MCF 10A (cell line): ENCODE results near the gene DCTN2. TPM values are rescaled to one million over a fixed set of nuclear protein-coding genes. Genes with fewer than 3 reads are reported as not detected.

Experiments
- BruUV-seq: library from RNA; stranded (reverse); fragments of 400-500 nt; replicated peaks from 2 replicates; lab custom pipeline; 2021; lab: Mats Ljungman, UMichigan
- CTCF ChIA-PET: fragments of 300-600 bp; sonication (Branson Sonifier 250); formaldehyde crosslinking; extraction: SDS; loops from one replicate; lab custom pipeline; 2021; ENCODE audit warnings: antibody characterized with exemption, inconsistent platforms; lab: Yijun Ruan, JAX
- POLR2A ChIA-PET: fragments of 300-600, 350-650 bp; sonication (Branson Sonifier 250); formaldehyde crosslinking; extraction: SDS; loops from one replicate; lab custom pipeline; 2020; ENCODE audit warnings: antibody characterized with exemption, inconsistent platforms; lab: Yijun Ruan, JAX
- DNase-seq: peaks from one replicate; pipeline ENCODE4 v3.0.0-alpha.2; 2018; ENCODE audit not compliant: unreplicated experiment
- H3K27ac Mint-ChIP-seq: one replicate; pipeline ENCODE4 v1.8.0; 2022; ENCODE audit warnings: mild to moderate bottlenecking, low read depth, mixed read lengths; ENCODE audit not compliant: unreplicated experiment
- H3K27me3 Mint-ChIP-seq: one replicate; pipeline ENCODE4 v1.8.0; 2022; ENCODE audit warnings: mixed read lengths; ENCODE audit not compliant: insufficient read depth, unreplicated experiment
- H3K36me3 Mint-ChIP-seq: one replicate; pipeline ENCODE4 v1.8.0; 2022; ENCODE audit warnings: mild to moderate bottlenecking, moderate library complexity, mixed read lengths; ENCODE audit not compliant: insufficient read depth, unreplicated experiment
- H3K4me1 Mint-ChIP-seq: one replicate; pipeline ENCODE4 v1.8.0; 2022; ENCODE audit warnings: mixed read lengths; ENCODE audit not compliant: insufficient read depth, unreplicated experiment
- H3K4me3 Mint-ChIP-seq: one replicate; pipeline ENCODE4 v1.8.0; 2022; ENCODE audit warnings: mild to moderate bottlenecking, moderate library complexity, mixed read lengths; ENCODE audit not compliant: unreplicated experiment
- H3K9me3 Mint-ChIP-seq: one replicate; pipeline ENCODE4 v1.8.0; 2022; ENCODE audit warnings: mixed read lengths; ENCODE audit not compliant: unreplicated experiment
- CTCF ChIP-seq: fragments of 200-600 bp; IDR thresholded peaks from one replicate; pipeline ENCODE4 v1.8.0; 2022; ENCODE audit warnings: antibody characterized with exemption, mild to moderate bottlenecking; ENCODE audit not compliant: unreplicated experiment
- intact Hi-C: fragments of 100-400 bp; cut with micrococcal nuclease; formaldehyde crosslinking; loops from 2 replicates; pipeline ENCODE4 v1.14.1; 2022
- microRNA-seq: library from miRNA; unstranded; fragments of <30 nt; microRNA quantifications from one replicate; pipeline ENCODE4 v1.2.0, GENCODE V29; 2022
- total RNA-seq: library from RNA; stranded (reverse); gene quantifications from 2 replicates; pipeline ENCODE4 v1.2.3, GENCODE V29; 2022

Gene DCTN2
- total RNA-seq, 1 experiment from 2014 or later, result 149 TPM

- no peak for DNase-seq
- ChIA-PET CTCF (interaction anchor here (0.6 to 1.7 kb wide), 6 partner anchors 10 to 271 kb away, joined by 3 to 4 read pairs (median 3); no protein-coding TSS in a partner anchor), POLR2A (interaction anchor here (0.9 to 1.1 kb wide), 3 partner anchors 27 to 36 kb away, joined by 3 to 4 read pairs (median 3); no protein-coding TSS in a partner anchor)
- TF ChIP-seq CTCF, result no peak
- intact Hi-C loops, result no loop called here
- H3K36me3 Mint-ChIP-seq, result peaks cover 31% of the 10 kb centered on the region
- peaks cover 20% of the 10 kb centered on the region for H3K4me1 Mint-ChIP-seq
- peaks cover 12% of the 10 kb centered on the region for H3K27me3 Mint-ChIP-seq
- peak overlapping the region; percentile 92 for H3K4me3 Mint-ChIP-seq
- no TSS peak for BruUV-seq
- no peaks in the 10 kb centered on the region for H3K9me3 Mint-ChIP-seq
- H3K27ac Mint-ChIP-seq, result peak overlapping the region; percentile 87
Observed at GRCh38 chr12:57487055-57487596, 59.9 kb downstream of the DCTN2 start.

GRCh38 chr12:57485695-57486094 is 61.3 kb downstream of the DCTN2 start:
- no peak for TF ChIP-seq CTCF
- ChIA-PET POLR2A (interaction anchor here (0.6 to 1.1 kb wide), 4 partner anchors 25 to 440 kb away, joined by 3 to 4 read pairs (median 4); no protein-coding TSS in a partner anchor), CTCF (interaction anchor here (0.6 to 1.8 kb wide), 5 partner anchors 14 to 1671 kb away, joined by 3 to 8 read pairs (median 4); no protein-coding TSS in a partner anchor)
- Mint-ChIP-seq H3K36me3 (peaks cover 17% of the 10 kb centered on the region), H3K27ac (no peak overlapping the region), H3K4me3 (no peak overlapping the region), H3K4me1 (peaks cover 15% of the 10 kb centered on the region), H3K27me3 (peaks cover 25% of the 10 kb centered on the region), H3K9me3 (no peaks in the 10 kb centered on the region)
- intact Hi-C loops, result no loop called here
- DNase-seq, result no peak
- no TSS peak for BruUV-seq

GRCh38 chr12:57483466-57483865 is 63.5 kb downstream of the DCTN2 start:
- TF ChIP-seq CTCF, result no peak
- ChIA-PET POLR2A (no interaction called here), CTCF (interaction anchor here (0.7 to 1.2 kb wide), 3 partner anchors 24 to 244 kb away, joined by 3 to 4 read pairs (median 3); partner anchors contain the start of gene GLI1)
- no TSS peak for BruUV-seq
- H3K27me3 Mint-ChIP-seq, result peaks cover 48% of the 10 kb centered on the region
- DNase-seq, result no peak
- H3K4me1 Mint-ChIP-seq, result peaks cover 8% of the 10 kb centered on the region
- intact Hi-C loops, result no loop called here
- H3K4me3 Mint-ChIP-seq, result no peak overlapping the region
- H3K36me3 Mint-ChIP-seq, result no peaks in the 10 kb centered on the region
- H3K9me3 Mint-ChIP-seq, result no peaks in the 10 kb centered on the region
- no peak overlapping the region for H3K27ac Mint-ChIP-seq

- CTCF ChIA-PET, result interaction anchor here (0.6 to 1.1 kb wide), 3 partner anchors 8 to 56 kb away, joined by 3 read pairs; no protein-coding TSS in a partner anchor
- no peak for DNase-seq
- Mint-ChIP-seq H3K4me3 (no peak overlapping the region), H3K27me3 (peaks cover 55% of the 10 kb centered on the region), H3K27ac (no peak overlapping the region), H3K36me3 (no peaks in the 10 kb centered on the region), H3K4me1 (peaks cover 13% of the 10 kb centered on the region), H3K9me3 (no peaks in the 10 kb centered on the region)
- intact Hi-C loops, result no loop called here
- no TSS peak for BruUV-seq
- POLR2A ChIA-PET, result no interaction called here
- TF ChIP-seq CTCF, result no peak
Observed at GRCh38 chr12:57481671-57482070, 65.3 kb downstream of the DCTN2 start.

Small RNA genes within 50 kb of the gene (microRNA-seq; reads per million reads assigned to microRNA genes)
- gene MIR616 (1.3 reads per million, percentile 3 among the genes with 10 or more reads in this experiment), gene MIR6758 (not detected)

Other genes starting within 250 kb of the DCTN2 start
- gene R3HDM2, start 116.1 kb downstream of the DCTN2 start, total RNA-seq, result 53.9 and 64.8 TPM in 2 replicates
- not detected in 2 replicates for gene INHBC, start 112.4 kb downstream of the DCTN2 start, total RNA-seq
- gene INHBE, start 91.9 kb downstream of the DCTN2 start, total RNA-seq, result 2.1 and 5.0 TPM in 2 replicates
- not detected in 2 replicates for gene GLI1, start 87.4 kb downstream of the DCTN2 start, total RNA-seq
- 0.69 and 1.1 TPM in 2 replicates for gene ARHGAP9, start 67.3 kb downstream of the DCTN2 start, total RNA-seq
- 714 and 762 TPM in 2 replicates for gene MARS1, start 59.1 kb downstream of the DCTN2 start, total RNA-seq
- gene DDIT3, start 26.7 kb downstream of the DCTN2 start, total RNA-seq, result 156 and 168 TPM in 2 replicates
- gene MBD6, start 24.4 kb downstream of the DCTN2 start, total RNA-seq, result 96.5 and 111 TPM in 2 replicates
- gene KIF5A, start 2.9 kb upstream of the DCTN2 start, total RNA-seq, result 0.56 TPM in 2 replicates
- 32.0 and 38.0 TPM in 2 replicates for gene PIP4K2C, start 44.0 kb upstream of the DCTN2 start, total RNA-seq
- gene DTX3, start 57.6 kb upstream of the DCTN2 start, total RNA-seq, result 1.7 and 2.0 TPM in 2 replicates
- gene ARHGEF25, start 64.2 kb upstream of the DCTN2 start, total RNA-seq, result 0.37 and 0.83 TPM in 2 replicates
- 0.29 and 0.40 TPM in 2 replicates for gene B4GALNT1, start 86.0 kb upstream of the DCTN2 start, total RNA-seq
- 125 and 173 TPM in 2 replicates for gene OS9, start 146.9 kb upstream of the DCTN2 start, total RNA-seq
- gene AGAP2, start 191.6 kb upstream of the DCTN2 start, total RNA-seq, result 0.19 TPM in 1 of 2 replicates, not detected in the other
- 24.8 and 30.9 TPM in 2 replicates for gene TSPAN31, start 197.8 kb upstream of the DCTN2 start, total RNA-seq
- 117 and 123 TPM in 2 replicates for gene CDK4, start 205.1 kb upstream of the DCTN2 start, total RNA-seq
- gene MARCHF9, start 207.9 kb upstream of the DCTN2 start, total RNA-seq, result 8.7 and 12.5 TPM in 2 replicates
- gene CYP27B1, start 219.9 kb upstream of the DCTN2 start, total RNA-seq, result 12.6 and 27.5 TPM in 2 replicates
- gene METTL1, start 224.9 kb upstream of the DCTN2 start, total RNA-seq, result 26.2 and 40.6 TPM in 2 replicates
- 7.6 and 8.1 TPM in 2 replicates for gene EEF1AKMT3, start 225.4 kb upstream of the DCTN2 start, total RNA-seq
- gene TSFM, start 235.6 kb upstream of the DCTN2 start, total RNA-seq, result 28.4 and 32.6 TPM in 2 replicates